Stimulated activated CD4-positive, alpha-beta T cell treated with anti-CD3 and anti-CD28 coated beads, TNF-alpha, amount 100 ng/mL, for 4 hours (primary cell): ENCODE data around the gene LDHD.

ENCODE experiments used
- DNase-seq, 3 experiments: peaks; one replicate each; pipeline ENCODE4 v3.0.0-alpha.2; 2020; ENCODE audit warnings: low read depth in 3 of 3

The LDHD gene

DNA sequence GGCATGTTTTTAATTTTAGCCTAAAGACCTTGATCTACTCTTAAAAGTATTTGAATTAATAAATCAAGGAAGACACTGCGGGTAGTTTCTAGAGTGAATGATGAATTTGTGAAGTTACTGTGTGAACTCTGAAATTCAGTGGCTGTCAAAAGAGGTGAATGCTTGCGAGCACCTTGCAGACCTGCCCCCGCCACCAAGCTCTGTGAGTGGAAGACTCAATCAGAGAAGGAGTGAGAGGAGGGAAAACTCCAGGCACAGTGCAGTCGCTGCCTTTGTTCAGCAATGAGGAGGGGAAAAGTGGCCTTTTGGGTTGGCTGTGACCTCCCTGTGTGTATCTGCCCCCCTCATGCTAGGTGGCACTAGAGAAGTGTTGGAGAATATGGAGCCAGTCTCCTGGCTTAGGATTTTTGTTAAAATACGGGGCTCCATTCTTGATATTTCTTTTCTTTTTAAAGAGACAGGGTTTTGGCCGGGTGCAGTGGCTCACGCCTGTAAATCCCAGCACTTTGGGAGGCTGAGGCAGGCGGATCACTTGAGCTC is 53.0 kb downstream of the LDHD start:
- no peak for DNase-seq

DNA sequence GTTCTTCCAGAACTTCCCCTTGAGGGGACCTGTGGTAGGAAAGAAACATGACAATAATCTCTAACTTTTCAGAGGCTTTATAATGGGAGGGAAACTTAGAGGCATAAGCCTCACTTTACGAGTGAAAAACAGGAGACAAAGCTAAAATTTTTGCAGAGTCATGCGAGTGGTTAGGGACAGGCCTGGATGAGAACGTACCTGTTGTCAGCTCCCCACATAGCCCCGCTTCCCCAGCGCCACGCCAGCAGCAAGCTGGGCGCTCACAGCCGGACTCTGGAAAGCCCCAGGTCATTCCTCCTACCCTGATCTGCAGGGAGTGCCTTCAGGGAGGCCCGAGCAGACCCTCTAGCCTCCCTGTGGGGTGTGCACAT is 53.6 kb downstream of the LDHD start:
- DNase-seq = no peak

DNA sequence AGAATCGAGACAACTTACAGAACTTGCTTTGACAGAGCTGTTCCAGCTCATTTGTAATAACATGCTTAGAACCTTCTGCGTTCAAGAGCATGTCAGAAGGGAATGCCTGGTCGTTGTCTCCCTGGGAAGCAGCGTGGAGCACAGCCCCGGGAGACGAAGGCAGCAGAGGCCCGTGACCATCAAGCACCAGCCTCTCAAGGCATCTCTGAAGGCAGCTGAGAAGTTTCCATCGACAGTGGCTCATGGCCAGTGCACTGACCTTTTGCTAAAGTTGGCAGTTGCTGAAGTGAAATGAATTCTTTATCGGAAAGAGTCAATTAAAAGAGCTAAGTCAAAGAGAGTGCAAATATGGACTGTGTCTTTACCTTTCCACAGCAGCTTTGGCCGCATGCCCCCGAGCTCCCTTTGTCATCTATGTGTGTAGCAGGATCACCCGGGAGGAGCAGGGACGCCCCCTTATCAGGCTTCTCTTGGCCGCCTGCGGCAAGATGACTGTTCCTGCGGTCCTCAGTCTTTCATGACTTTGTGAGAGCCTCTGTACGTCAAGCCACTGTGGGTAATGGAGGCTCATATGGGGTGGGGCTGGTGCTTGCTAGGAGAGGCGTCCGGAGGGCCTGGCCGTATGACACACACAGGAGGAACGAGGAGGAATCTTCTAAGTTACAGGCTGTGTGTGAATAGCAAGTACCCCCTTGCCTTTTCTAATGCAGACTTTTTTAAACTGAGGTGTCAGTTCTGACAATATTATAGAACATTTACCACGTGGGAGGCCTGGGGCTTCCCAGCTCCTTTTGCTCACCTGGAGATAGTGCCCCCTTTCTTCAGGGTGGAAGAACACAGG is 54.2 kb downstream of the LDHD start:
- no peak for DNase-seq
